Measurements from ENCODE around the gene PVALEF.

Gene PVALEF

GRCh38 chr17:81165246-81166032, at the start of gene PVALEF:
PVALEF (plus strand) TSS chr17:81165507; CDS start chr17:81181227, 15,720 bp downstream.
- no peak for DNase-seq (ENCODE audit: low read depth)

- no peak for DNase-seq (ENCODE audit: low read depth)
Measured at GRCh38 chr17:81115749-81116464, 49.4 kb upstream of the PVALEF start.

GRCh38 chr17:81116704-81117103, 48.6 kb upstream of the PVALEF start:
- no peak for DNase-seq (ENCODE audit: low read depth)

- DNase-seq (ENCODE audit: low read depth) = no peak
Measured at GRCh38 chr17:81117672-81118198, 47.6 kb upstream of the PVALEF start.

GRCh38 chr17:81118308-81119221, 46.7 kb upstream of the PVALEF start:
- no peak for DNase-seq (ENCODE audit: low read depth)

- DNase-seq (ENCODE audit: low read depth) = peak; percentile 64
Measured at GRCh38 chr17:81119223-81120148, 45.8 kb upstream of the PVALEF start.

GRCh38 chr17:81120149-81120484, 45.2 kb upstream of the PVALEF start:
- no peak for DNase-seq (ENCODE audit: low read depth)

- no peak for DNase-seq (ENCODE audit: low read depth)
Measured at GRCh38 chr17:81120695-81121621, 44.3 kb upstream of the PVALEF start.

GRCh38 chr17:81121841-81122733, 43.2 kb upstream of the PVALEF start:
- DNase-seq (ENCODE audit: low read depth) = no peak

GRCh38 chr17:81123052-81124048, 42.0 kb upstream of the PVALEF start:
- no peak for DNase-seq (ENCODE audit: low read depth)

- no peak for DNase-seq (ENCODE audit: low read depth)
Measured at GRCh38 chr17:81124377-81124776, 40.9 kb upstream of the PVALEF start.

- DNase-seq (ENCODE audit: low read depth) = no peak
Measured at GRCh38 chr17:81125573-81126081, 39.7 kb upstream of the PVALEF start.

- no peak for DNase-seq (ENCODE audit: low read depth)
Measured at GRCh38 chr17:81126281-81127132, 38.8 kb upstream of the PVALEF start.

- no peak for DNase-seq (ENCODE audit: low read depth)
Measured at GRCh38 chr17:81127133-81127455, 38.2 kb upstream of the PVALEF start.

- no peak for DNase-seq (ENCODE audit: low read depth)
Measured at GRCh38 chr17:81127526-81128177, 37.7 kb upstream of the PVALEF start.

- no peak for DNase-seq (ENCODE audit: low read depth)
Measured at GRCh38 chr17:81128338-81128737, 37.0 kb upstream of the PVALEF start.
